ENCODE results near the gene NFIB.
A peak's percentile ranks its signal among the peaks of the same experiment; 100 is the strongest.

DNA sequence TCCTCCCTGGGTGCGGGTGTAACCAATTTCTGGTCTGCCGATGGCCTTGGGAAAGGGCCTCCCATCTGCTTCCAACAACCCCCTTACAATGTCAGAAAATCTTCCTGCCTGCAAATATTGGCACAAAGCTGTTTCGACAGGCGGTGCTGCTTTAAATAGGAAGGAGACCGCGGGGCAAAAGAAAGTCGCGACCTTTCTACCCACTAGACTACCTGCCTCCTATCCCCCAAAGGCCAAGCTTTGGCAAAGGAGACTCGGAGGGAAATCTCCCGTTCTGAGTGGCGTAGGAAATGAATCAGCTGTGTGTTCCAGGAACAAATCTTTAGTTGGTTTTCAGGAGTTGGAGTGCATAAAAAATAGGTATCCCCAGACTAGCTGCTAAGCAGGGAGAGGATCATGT is 36.8 kb upstream of the NFIB start:
- TF ChIP-seq, protein P1, sequence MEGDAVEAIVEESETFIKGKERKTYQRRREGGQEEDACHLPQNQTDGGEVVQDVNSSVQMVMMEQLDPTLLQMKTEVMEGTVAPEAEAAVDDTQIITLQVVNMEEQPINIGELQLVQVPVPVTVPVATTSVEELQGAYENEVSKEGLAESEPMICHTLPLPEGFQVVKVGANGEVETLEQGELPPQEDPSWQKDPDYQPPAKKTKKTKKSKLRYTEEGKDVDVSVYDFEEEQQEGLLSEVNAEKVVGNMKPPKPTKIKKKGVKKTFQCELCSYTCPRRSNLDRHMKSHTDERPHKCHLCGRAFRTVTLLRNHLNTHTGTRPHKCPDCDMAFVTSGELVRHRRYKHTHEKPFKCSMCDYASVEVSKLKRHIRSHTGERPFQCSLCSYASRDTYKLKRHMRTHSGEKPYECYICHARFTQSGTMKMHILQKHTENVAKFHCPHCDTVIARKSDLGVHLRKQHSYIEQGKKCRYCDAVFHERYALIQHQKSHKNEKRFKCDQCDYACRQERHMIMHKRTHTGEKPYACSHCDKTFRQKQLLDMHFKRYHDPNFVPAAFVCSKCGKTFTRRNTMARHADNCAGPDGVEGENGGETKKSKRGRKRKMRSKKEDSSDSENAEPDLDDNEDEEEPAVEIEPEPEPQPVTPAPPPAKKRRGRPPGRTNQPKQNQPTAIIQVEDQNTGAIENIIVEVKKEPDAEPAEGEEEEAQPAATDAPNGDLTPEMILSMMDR (IDR thresholded peaks at IDR 0.05): no peak
- TF ChIP-seq POLR2A (IDR thresholded peaks at IDR 0.05) (no peak), POLR2AphosphoS5 (IDR thresholded peaks at IDR 0.05) (peak; percentile 20)
